ENCODE measurements around the gene SCAPER. TPM values are rescaled to one million over a fixed set of nuclear protein-coding genes. Genes with fewer than 3 reads are reported as not detected.
"Not testable (repeated sequence)": the region's sequence is repeated elsewhere in the genome, so short reads cannot be mapped to it uniquely, and the experiment has no call there.

SCAPER gene
- total RNA-seq, 4 donors from 2014 or later = 19.6 to 35.9 (median 31.8) TPM

- Histone ChIP-seq H3K27ac (no peak overlapping the region), H3K9me3 (no peaks in the 10 kb centered on the region), H3K27me3 (no peaks in the 10 kb centered on the region), H3K4me1 (no peaks in the 10 kb centered on the region), H3K4me3 (no peak overlapping the region), H3K36me3 (no peaks in the 10 kb centered on the region)
- TF ChIP-seq CTCF (IDR thresholded peaks at IDR 0.05 in 4 of 5, conservative IDR thresholded peaks at IDR 0.05 in 1 of 5) (no peak), POLR2A (IDR thresholded peaks at IDR 0.05) (no peak)
- ATAC-seq (no peak), DNase-seq (no peak)
- in situ Hi-C loops (cut with MboI; ENCODE audit: low sequenced_read_pairs in 4 of 4) (no loop called here), intact Hi-C loops (cut with DNase I; ENCODE audit: low total_unique reads) (no loop called here)
These were observed 402.5 kb downstream of the SCAPER start for GRCh38 chr15:76502678-76503077.

DNA sequence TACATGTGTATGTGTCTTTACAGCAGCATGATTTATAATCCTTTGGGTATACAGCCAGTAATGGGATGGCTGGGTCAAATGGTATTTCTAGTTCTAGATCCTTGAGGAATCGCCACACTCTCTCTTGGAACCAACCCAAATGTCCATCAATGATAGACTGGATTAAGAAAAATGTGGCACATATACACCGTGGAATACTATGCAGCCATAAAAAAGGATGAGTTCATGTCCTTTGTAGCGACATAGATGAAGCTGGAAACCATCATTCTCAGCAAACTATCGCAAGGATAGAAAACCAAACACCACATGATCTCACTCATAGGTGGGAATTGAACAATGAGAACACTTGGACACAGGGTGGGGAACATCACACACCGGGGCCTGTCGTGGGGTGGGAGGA, 403.0 kb downstream of the SCAPER start:
- H3K36me3 ChIP-seq; H3K4me3 ChIP-seq; intact Hi-C loops (cut with DNase I; ENCODE audit: low total_unique reads); in situ Hi-C loops (cut with MboI; ENCODE audit: low sequenced_read_pairs in 4 of 4); H3K9me3 ChIP-seq; H3K27ac ChIP-seq; H3K4me1 ChIP-seq; H3K27me3 ChIP-seq; DNase-seq; ATAC-seq: not testable (repeated sequence)

DNA sequence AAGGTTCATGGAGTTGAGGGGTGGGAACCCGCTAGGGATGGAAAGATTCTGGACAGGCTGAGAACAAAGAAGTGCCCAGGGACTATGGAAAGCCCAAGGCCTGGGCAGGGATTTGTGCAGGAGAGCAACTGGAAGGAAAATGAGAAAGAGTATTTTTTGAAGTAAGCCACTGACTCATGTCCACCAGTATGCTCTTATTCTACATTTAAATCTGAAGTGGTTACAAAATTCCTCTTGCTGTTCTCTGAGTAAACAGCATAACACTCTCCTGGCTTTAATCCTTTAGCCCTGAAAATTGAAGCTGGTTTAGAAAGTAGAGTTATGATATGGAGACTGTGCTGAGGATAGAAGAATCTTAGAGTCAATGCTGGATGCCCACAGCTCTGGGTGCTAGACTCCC, 403.4 kb downstream of the SCAPER start:
- DNase-seq (no peak), ATAC-seq (no peak)
- H3K4me1 ChIP-seq = no peaks in the 10 kb centered on the region
- H3K27ac ChIP-seq = no peak overlapping the region
- in situ Hi-C loops (cut with MboI; ENCODE audit: low sequenced_read_pairs in 4 of 4) (no loop called here), intact Hi-C loops (cut with DNase I; ENCODE audit: low total_unique reads) (no loop called here)
- H3K36me3 ChIP-seq = no peaks in the 10 kb centered on the region
- H3K27me3 ChIP-seq = no peaks in the 10 kb centered on the region
- TF ChIP-seq POLR2A (IDR thresholded peaks at IDR 0.05) (no peak), CTCF (IDR thresholded peaks at IDR 0.05 in 4 of 5, conservative IDR thresholded peaks at IDR 0.05 in 1 of 5) (no peak)
- no peak overlapping the region for H3K4me3 ChIP-seq
- H3K9me3 ChIP-seq = no peaks in the 10 kb centered on the region

DNA sequence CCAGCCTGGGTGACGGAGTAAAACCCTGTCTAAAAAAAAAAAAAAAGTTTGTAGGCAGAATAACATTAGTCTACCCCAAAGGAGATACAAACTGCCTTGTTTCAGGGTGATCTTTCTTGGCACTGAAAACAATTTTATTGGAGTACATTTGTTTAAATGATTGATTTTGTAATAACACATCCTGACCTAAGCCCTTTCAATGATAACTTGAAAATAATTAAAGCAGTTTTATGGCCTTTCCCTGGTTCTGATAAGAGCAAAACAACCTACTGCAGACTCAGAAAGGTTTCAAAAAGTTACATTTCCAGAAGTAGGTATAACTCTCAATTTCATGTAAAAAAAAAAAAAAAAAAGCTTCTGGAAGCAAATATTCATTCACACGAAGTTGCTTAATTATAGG, 404.1 kb downstream of the SCAPER start:
- DNase-seq (no peak), ATAC-seq (no peak)
- no peaks in the 10 kb centered on the region for H3K4me1 ChIP-seq
- no peaks in the 10 kb centered on the region for H3K9me3 ChIP-seq
- TF ChIP-seq CTCF (IDR thresholded peaks at IDR 0.05 in 4 of 5, conservative IDR thresholded peaks at IDR 0.05 in 1 of 5) = no peak
- TF ChIP-seq POLR2A (IDR thresholded peaks at IDR 0.05) = no peak
- in situ Hi-C loops (cut with MboI; ENCODE audit: low sequenced_read_pairs in 4 of 4) = no loop called here
- H3K36me3 ChIP-seq = no peaks in the 10 kb centered on the region
- no peak overlapping the region for H3K4me3 ChIP-seq
- H3K27me3 ChIP-seq = no peaks in the 10 kb centered on the region
- intact Hi-C loops (cut with DNase I; ENCODE audit: low total_unique reads) = no loop called here
- H3K27ac ChIP-seq = no peak overlapping the region

GRCh38 chr15:76495487-76495886, 409.7 kb downstream of the SCAPER start:
- Histone ChIP-seq H3K27me3 (no peaks in the 10 kb centered on the region), H3K27ac (no peak overlapping the region), H3K4me3 (no peak overlapping the region), H3K9me3 (no peaks in the 10 kb centered on the region), H3K36me3 (no peaks in the 10 kb centered on the region), H3K4me1 (no peaks in the 10 kb centered on the region)
- ATAC-seq (no peak), DNase-seq (no peak)
- in situ Hi-C loops (cut with MboI; ENCODE audit: low sequenced_read_pairs in 4 of 4) (no loop called here), intact Hi-C loops (cut with DNase I; ENCODE audit: low total_unique reads) (no loop called here)
- no peak for TF ChIP-seq POLR2A (IDR thresholded peaks at IDR 0.05)

DNA sequence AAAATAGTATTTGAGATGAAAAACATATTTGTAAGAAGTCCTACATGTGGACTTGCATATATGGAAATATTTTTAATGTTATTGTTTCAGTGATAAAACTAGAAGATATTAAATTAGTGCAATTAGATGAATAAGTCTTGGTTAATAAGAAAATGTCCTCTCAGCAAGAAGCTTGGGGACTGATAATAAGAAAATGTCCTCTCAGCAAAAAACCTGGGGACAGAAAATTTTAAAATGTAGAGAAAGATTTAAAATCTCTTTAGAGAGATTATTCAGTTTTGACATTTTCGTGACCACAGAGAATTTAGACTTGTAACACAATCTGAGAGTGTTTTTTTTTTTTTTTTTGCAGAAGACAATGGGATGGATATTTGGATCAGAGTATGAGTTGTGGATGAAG, 412.6 kb downstream of the SCAPER start:
- no peak overlapping the region for H3K4me3 ChIP-seq
- no peaks in the 10 kb centered on the region for H3K27me3 ChIP-seq
- DNase-seq = no peak
- H3K4me1 ChIP-seq = no peaks in the 10 kb centered on the region
- in situ Hi-C loops (cut with MboI; ENCODE audit: low sequenced_read_pairs in 4 of 4) (no loop called here), intact Hi-C loops (cut with DNase I; ENCODE audit: low total_unique reads) (no loop called here)
- no peak for ATAC-seq
- H3K27ac ChIP-seq = no peak overlapping the region
- no peaks in the 10 kb centered on the region for H3K9me3 ChIP-seq
- no peaks in the 10 kb centered on the region for H3K36me3 ChIP-seq
- TF ChIP-seq CTCF (IDR thresholded peaks at IDR 0.05 in 4 of 5, conservative IDR thresholded peaks at IDR 0.05 in 1 of 5) = no peak
- no peak for TF ChIP-seq POLR2A (IDR thresholded peaks at IDR 0.05)
